ENCODE results near the gene RUSC1.
"Not testable (repeated sequence)": the region's sequence is repeated elsewhere in the genome, so short reads cannot be mapped to it uniquely, and the experiment has no call there.

Gene RUSC1

DNA sequence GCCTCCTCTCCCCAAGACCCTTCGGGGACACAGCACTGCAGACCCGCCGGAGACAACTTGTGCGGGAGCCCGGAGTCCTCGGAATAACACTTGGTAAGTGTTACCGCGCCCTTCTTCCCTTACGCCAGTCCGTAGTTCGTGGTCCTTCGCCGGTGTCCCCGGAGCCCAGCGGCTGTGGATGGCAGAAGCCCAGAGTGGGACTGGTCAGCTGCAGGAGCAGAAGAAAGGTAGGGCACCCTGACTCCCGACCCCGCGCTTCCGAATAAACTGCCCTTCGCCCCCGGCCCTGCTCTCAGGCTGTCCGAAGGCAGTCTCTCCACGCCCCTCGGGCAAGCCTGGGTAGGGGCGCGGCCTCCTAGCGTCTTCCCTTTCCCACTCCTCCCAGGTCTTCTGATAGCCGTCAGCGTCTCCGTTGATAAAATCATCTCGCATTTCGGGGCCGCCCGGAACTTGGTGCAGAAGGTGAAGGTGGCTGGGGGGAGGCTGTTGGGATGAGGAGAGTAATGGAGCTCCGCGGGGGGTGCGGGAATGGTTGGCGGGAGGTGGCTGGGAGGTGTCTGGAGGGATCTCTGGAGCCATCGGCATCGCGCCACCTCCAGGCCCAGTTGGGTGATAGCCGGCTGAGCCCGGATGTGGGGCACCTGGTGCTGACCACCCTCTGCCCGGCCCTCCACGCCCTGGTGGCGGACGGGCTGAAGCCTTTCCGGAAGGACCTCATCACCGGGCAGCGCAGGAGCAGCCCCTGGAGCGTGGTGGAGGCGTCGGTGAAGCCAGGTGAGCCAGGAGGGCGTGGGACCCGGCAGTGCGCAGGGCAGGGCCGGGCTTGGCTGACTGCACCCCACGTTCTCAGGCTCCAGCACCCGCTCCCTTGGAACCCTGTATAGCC is 4.3 kb downstream of the RUSC1 start:
- no peak for DNase-seq

DNA sequence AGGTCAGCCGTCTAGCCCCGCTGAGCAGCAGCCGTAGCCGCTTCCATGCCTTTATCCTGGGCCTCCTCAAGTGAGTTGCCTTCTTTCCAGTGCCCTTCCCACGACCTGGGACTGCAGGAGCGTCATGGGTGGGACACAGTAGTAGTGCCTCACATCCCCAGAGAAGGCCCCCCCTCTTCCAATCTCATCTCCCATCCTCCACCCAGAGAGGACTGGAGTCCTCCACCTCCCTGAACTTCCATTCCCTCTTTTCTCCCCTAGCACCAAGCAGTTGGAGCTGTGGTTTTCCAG is 4.9 kb downstream of the RUSC1 start:
- DNase-seq, result no peak

DNA sequence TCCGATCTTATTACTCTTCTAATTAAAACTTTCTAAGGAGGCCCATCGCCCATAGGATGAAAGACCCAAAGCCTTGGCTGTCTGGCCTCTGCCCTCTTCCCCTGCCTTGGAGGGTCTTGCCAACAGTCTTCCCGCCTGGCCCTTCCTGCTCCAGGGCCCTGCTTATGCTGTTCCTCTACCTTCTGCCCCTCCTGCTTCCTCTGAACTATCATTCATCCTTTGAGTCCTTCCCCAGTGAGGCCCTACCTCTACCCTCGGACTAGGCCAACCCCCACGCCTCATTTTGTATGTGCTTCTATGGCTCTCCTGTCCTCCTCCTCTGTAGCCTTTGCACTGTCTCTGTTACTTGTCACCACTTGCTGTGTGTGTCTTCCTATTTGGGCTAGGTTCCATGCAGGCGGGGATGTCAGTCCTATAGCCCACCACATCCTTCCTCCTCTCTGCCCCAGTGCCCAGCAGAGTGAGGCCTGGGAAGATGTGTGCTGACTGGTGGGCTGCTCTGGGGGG is 5.4 kb downstream of the RUSC1 start:
- no peak for DNase-seq

DNA sequence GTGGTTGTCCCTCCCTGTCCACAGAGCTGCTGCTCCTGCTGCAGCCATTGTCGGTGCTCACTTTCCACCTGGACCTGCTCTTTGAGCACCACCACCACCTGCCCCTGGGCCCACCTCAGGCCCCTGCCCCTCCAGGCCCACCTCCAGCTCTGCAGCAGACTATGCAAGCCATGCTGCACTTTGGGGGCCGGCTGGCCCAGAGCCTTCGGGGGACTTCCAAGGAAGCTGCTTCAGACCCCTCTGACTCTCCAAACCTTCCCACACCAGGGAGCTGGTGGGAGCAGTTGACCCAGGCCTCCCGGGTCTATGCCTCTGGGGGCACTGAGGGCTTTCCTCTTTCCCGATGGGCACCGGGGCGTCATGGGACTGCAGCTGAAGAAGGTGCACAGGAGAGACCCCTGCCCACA is 5.9 kb downstream of the RUSC1 start:
- no peak for DNase-seq

DNA sequence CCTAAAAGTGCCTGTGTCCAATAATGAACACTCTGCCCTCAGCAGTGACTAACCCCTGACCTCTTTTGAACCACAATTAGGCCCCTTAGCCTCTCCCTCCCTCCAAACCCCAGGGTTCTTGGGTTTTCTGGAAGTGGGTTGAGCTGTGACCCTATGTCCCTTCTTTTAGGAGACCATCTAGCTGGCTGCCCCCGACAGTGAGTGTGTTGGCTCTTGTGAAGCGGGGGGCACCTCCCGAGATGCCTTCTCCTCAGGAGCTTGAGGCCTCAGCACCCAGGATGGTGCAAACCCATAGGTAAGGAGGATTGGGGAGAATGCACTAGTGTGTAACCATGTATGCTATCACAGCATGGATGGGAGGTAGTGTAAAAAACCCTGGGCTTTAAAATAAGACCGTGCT is 7.3 kb downstream of the RUSC1 start:
- DNase-seq, result no peak

DNA sequence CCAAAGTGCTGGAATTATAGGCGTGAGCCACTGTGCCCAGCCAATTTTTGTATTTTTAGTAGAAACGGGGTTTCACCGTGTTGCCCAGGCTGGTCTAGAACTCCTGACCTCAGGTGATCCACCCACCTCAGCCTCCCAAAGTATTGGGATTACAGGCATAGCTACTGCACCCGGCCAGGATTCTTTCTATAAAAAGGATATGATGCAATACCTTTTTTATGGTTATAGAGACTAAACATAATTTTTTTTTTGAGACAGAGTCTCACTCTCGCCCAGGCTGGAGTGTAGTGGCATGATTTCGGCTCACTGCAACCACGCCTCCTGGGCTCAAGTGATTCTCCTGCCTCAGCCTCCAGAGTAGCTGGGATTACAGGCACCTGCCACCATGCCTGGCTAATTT is 8.2 kb downstream of the RUSC1 start:
- not testable (repeated sequence) for DNase-seq

DNA sequence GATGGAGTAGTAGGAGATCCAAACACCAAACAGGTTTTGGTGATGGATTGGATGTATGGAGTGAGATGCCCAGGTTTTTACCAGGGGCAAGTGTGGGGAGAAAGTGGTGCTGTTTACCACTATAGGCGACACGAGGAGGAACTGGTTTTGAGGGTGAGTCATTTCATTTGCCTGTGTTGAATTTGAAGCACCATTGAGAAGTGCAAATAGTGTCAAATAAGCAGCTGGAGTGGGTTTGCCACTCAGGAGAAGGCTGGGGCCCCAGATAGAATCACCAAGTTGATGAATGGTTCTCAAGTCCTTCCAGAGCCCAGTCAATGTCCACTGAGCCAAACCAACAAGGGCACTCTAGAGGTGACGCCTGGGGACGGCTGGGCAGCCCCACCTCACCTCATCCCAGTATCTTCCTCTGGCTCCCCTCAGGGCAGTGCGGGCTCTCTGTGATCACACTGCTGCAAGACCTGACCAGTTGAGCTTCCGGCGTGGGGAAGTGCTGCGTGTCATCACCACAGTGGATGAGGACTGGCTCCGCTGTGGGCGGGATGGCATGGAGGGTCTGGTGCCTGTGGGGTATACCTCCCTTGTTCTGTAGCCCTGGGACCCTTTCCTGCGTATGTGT is 9.4 kb downstream of the RUSC1 start:
- DNase-seq, result no peak

DNA sequence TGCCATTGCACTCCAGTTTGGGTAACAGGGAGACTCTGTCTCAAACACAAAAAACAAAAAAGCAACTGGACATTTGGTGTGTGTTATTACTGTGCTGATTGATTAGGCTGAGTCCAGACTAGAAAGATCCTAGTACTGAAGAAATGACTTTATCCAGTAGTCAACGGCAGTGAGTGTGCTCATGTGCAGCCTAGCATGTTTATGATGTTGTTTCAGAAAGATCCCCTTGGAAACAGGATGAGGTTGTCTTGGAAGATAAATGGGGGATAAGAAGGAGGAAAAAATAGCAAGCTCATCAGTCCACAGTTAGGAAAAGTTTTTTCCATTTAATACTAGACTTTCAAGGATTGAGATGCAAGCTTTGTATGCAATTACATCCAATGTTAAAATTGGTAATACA is 14.3 kb downstream of the RUSC1 start:
- DNase-seq, result no peak

DNA sequence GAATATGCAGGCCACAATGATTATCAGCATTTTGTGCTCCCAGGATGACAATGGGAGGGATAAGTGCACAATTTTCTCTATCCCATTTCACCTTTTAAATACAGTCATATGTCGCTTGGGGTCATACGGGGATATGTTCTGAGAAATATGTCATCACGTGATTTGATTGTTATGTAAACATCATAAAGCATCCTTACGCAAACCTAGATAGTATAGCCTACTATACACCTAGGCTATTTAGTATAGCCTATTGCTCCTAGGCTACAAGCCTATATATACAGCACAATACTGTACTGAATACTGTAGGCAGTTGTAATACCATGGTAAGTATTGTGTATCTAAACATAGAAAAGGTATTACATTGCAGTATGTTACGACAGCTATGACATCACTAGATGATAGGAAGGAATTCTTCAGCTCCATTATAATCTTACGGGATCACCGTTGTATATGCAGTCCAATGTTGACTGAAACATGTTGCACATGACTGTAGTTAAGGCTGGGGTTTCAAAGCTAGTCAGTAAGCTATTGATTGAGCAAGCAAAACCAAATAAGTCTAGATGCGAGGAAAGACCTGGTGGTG is 18.9 kb downstream of the RUSC1 start:
- DNase-seq, result no peak

DNA sequence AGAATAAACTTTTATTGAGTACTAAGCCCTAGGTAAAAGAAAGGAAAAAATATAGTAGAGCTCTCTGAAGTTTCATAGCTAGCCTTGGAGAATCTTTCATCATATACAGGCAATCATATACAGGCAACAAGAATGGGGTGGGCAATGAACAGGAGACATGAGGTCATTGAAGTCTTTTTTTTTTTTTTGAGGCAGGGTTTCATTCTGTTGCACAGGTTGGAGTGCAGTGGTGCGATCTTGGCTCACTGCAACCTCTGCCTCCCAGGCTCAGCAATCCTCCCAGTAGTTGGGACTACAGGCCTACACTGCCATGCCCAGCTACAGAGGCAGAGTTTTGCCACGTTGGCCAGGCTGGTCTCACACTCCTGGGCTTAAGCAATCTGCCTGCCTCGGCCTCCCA is 22.1 kb downstream of the RUSC1 start:
- DNase-seq, result no peak

DNA sequence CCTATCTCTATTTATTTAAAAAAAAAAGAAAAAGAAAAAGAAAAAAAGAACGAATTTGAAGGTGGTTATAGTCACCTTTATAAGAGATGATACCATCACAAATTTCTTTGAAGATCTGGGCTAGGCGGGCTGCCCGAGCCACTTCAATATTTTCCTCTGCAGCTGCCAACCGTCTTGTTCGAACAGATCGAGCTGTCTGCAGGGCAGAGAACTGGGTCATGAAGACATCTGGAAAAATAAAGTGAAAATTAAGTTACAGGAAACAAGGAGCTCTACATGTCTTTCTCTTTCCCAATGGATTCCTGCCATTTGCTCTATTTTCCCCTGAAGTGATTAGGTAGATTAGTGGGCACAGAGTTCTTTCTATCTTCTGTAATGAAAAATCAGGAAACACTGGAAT is 31.9 kb downstream of the RUSC1 start:
- DNase-seq, result no peak

DNA sequence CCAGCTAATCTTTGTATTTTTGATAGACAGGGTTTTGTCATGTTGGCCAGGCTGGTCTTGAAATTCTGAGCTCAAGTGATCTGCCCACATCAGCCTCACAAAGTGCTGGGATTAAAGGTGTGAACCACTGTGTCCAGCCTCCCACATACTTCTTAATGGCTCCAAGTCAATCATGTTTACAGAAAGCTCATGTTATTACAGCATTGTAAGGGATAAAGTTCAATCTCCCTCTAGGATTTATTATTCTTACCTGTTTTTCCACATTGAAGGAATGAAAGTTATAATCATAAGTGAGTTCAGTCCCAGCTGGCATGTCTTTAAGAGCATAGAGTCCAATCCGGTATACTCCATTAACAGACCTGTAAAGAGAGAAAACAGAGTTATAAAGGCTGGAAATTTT is 39.4 kb downstream of the RUSC1 start:
- no peak for DNase-seq

DNA sequence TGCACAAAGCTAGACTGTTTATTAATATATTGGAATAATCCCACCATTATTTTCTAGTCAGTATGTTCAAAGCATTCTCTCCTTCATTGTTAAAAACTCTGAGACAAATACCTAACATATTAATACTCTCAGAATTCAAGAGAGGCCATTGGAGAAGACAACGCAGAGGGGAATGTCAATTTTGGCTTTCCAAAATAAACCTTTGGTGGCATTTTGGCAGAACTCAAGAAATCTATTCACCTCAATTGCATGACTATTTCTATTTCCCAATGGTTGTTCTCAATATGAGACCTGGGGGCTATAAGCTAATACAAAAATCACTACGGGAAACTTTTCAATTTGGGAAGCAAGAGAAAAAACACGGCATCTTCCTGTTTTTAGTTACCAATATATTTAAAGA is 58.5 kb downstream of the RUSC1 start:
- no peak for DNase-seq

DNA sequence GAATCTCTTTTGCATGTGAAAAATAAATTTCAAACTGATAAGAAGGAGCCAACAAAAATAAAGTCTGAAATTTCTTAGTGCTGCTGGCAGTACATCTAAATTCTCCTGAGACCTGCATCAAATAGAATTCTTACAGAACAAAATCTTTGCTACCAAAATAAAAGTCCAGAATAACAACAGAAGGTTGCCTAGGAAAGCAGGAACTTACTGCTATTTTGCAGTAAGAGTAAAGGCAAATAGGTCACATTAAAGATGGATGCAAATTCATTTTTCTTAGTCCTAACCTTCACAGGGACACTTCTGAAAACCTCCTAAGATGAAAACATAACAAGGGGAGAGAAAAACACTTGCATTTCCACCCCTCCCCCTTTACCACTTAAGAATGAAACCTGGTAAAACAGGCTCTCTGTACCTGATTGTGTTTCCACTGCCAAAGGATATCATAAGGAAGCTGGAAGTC is 59.0 kb downstream of the RUSC1 start:
- no peak for DNase-seq

All from NCI-H345 (cell line).